MV-4-11 (cell line): ENCODE results near the gene NOXO1.

Source experiments
- DNase-seq: peaks from one replicate; lab custom pipeline; 2025; lab: John Stamatoyannopoulos, UW

NOXO1 gene

DNA sequence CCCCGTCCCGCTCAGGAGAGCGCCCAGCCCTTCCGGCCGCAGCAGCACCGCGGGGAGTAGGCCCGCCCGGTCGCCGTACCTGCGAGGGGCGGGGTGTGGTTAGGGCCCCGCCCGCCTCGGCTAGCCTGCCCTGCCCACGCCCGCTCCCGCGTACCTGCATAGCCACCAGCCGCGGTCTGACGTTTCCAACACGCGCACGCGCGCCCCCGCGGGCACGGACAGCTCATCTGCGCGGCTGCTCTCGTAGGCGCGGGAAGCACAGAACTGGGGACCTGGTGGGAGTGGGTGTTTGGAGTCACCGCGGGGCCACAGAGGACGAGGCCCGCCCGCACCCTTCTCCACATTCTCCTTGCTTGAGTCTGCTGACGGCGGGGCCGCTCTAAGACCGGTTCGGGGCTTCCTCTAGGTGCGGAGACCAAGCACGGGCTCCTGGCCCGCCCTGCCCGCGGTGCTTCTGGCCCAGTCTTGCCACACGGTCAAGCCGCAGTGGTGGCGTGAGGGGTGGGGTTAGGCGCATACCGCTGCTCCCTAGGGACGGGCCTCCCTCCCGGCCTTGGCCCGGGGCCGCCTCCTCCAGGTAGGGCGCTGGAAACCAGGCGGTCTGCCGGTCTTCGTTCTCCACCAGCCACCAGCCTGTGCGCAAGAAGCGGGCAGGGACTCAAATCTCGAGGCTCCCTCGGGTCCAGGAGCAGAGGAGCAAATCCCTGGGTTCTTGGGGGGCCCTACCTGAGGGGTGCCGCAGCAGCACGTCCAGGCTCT is 1.8 kb downstream of the NOXO1 start:
- DNase-seq = no peak

GRCh38 chr16:1978476-1979120 is 2.7 kb downstream of the NOXO1 start:
- no peak for DNase-seq

DNA sequence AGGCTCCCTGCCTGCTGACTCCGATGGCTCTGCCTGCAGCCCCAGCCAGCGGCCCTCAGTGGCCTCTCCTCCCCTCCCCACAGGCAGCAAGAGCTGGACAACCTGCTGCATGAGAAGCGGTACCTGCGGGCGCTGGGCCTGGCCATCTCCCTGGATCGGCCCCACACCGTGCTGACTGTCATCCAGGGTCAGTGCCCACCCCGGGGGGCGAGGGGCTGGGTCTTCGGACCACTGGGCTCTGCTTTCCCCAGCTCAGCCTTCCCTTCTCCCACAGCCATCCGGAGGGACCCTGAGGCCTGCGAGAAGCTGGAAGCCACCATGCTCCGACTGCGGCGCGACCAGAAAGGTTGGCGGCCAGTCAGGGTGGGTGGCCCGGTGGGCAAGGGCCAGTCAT is 3.4 kb downstream of the NOXO1 start:
- DNase-seq = no peak

DNA sequence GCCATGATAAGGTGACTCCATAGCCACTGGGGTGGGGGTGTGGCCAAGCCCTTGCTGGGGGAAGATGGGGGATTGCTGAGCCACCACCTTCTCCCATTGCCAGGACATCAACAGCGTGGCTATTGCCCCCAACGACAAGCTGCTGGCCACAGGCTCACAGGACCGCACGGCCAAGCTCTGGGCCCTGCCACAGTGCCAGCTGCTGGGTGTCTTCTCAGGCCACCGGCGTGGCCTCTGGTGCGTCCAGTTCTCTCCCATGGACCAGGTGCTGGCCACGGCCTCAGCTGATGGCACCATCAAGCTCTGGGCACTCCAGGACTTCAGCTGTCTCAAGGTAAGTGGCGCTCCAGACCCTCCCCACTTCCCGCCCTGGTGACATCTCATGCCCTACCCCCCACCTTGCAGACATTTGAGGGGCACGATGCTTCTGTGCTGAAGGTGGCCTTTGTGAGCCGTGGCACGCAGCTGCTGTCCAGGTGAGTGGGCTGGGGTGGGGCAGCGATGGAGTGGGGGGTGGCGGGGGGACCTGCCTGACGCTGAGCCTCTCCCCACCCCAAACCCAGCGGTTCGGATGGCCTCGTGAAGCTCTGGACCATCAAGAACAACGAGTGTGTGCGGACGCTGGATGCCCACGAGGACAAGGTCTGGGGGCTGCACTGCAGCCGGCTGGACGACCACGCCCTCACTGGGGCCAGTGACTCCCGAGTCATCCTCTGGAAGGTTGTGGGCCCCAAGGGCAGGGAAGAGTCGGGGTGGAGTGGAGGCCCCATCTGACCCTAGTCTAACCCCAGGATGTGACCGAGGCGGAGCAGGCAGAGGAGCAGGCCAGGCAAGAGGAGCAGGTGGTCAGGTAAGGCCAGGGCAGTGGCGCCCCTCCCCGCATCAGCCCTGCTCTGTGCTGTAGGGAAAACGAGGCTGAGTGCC is 4.1 kb downstream of the NOXO1 start:
- DNase-seq = no peak

DNA sequence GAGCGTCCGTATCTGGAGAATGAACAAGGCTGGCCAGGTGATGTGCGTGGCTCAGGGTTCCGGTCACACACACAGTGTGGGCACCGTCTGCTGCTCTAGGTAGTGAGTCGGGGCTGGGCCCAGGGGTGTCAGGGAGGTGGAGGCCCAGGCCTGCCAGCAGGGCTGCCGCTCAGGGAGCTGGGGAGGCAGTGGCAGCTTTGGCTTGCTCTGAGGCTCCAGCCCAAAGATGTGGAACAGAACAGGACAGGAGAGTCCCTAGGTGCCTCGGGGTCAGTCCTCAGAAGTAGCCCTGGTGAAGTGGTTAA is 5.1 kb downstream of the NOXO1 start:
- no peak for DNase-seq

DNA sequence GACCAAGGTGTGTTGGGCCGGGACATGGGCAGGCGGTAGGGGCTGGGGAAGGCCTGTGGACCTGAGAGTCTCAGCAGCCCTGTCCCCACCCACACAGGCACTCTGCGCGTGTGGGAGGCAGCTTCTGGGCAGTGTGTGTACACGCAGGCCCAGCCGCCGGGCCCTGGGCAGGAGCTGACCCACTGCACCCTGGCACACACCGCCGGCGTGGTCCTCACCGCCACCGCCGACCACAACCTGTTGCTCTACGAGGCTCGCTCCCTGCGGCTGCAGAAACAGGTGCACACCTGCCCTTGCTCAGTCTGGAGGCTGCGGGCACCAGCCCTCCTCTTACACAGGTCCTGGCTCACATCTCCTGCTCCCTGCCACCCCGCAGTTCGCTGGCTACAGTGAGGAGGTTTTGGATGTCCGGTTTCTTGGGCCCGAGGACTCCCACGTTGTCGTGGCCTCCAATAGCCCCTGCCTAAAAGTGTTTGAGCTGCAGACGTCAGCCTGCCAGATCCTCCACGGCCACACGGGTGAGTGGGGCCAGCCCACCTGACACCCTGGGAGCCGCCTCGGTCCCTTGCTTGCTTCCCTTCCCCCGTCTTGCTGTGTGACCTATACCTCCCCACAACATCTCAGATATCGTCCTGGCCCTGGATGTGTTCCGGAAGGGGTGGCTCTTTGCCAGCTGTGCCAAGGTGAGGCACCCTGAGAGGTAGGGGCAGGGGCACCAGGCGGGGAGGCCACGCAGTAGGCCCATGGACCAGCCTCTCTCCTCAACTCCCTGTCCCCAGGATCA is 5.6 kb downstream of the NOXO1 start:
- no peak for DNase-seq

DNA sequence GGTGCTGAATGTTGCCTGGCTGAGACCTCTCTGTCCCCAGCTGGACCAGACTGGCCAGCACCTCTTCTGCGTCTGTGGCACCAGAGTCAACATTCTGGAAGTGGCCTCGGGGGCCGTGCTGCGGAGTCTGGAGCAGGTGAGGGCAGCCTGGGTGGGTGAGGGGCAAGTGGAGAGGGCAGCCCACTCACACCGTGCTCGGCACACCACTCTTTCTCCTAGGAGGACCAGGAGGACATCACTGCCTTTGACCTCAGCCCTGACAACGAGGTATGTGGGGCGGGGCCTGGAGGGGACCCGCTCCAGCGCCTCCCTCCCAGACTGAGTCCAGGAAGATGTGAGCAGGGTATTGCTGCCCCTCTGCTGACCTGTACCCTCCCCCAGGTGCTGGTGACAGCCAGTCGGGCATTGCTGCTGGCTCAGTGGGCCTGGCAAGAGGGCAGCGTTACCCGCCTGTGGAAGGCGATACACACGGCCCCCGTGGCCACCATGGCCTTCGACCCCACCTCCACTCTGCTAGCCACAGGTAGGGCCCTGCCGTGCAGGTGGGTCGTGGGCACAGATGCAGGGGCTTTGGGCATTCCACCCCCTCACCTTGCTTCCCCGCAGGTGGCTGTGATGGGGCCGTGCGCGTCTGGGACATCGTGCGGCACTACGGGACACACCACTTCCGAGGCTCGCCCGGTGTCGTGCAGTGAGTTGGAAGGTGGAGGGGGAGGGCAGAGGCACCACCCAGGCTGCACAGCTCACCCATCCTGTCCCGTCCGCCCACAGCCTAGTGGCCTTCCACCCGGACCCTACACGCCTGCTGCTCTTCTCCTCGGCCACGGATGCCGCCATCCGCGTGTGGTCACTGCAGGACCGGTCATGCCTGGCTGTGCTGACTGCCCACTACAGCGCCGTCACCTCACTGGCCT is 6.9 kb downstream of the NOXO1 start:
- no peak for DNase-seq

GRCh38 chr16:1973461-1974156 is 7.7 kb downstream of the NOXO1 start:
- DNase-seq = no peak

DNA sequence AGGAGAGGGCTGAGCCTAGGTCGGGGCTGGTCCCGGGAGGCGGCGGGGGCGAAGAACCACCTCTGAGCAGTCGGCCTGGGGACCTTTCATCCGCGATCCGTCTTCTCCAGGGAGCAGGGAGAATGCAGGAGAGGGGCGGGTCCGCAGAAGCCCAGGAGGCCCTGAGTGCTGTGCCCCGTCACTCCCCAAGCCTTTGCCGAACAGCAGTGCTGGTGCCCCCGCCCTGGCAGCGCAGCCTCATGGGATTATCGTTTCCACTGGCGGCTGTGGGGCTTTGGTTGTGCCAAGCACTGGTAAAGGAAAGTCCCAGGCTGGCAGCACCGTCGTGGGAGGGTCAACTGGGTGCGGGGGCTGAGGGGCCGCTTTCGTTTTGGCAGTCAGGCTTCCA is 8.8 kb downstream of the NOXO1 start:
- no peak for DNase-seq

DNA sequence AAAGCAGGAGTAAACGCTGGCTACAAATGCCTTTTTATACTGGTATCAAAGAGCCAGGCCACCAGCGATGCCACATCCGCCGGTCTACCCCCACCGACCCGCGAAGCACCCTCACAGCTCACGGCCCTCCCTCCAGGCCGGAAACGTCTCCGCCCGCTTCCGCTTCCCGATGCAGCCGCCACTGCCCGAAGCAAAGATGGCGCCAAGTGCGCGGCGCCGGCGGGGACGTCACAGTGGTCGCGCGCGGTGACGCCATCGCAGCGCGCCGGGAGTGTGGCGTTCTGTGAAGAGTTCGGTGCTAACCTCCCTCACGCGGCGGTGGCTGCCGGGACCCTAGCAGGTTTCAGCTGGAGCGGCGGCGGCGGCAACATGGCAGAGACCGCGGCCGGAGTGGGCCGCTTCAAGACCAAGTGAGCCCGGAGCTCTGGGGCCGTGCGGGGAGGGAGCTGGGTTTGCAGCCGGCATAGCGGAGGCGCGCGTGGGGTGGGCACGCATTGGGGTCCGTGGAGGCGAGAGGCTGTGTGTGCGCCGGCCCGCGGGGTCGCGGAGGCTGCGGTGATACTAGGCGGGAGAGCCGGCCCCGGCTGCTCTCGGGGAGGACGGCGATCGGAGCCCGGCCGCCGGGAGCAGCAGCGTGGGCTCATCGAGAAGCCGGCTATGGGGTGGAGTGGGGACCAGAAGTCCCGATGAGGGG is 9.3 kb downstream of the NOXO1 start, which contains the start of gene TBL3:
Gene TBL3 (plus strand): TSS at position 258 of the 694 bp plus-strand sequence. CDS start 112 bp downstream, at position 370.
- DNase-seq = peak; percentile 89

DNA sequence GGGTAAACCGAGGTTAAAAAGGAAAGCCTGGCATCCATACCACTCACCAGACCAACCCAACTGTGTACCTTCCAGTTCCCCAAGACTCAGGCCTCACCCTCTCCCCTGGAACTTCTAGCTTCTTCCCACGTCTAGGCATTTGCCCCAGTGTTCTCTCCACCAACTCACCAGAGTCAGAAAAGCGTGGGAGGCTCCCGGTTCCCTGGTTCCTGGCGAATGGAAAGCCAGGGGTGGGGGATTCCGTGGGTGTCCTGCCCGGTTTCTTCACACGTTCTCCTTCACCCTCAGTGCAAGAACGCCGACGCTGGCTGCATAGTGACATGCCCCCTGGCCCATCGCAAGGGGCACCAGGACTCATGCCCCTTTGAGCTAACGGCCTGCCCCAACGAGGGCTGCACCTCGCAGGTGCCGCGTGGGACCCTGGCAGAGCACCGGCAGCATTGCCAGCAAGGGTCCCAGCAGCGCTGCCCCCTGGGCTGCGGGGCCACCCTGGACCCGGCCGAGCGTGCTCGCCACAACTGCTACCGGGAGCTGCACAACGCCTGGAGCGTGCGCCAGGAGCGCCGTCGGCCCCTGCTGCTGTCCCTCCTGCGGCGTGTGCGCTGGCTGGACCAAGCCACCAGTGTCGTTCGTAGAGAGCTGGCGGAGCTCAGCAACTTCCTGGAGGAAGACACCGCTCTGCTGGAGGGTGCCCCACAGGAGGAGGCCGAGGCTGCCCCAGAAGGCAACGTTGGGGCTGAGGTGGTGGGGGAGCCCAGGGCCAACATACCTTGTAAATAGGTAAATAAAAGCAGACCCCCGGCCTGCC is 12.9 kb downstream of the NOXO1 start:
- DNase-seq = no peak

DNA sequence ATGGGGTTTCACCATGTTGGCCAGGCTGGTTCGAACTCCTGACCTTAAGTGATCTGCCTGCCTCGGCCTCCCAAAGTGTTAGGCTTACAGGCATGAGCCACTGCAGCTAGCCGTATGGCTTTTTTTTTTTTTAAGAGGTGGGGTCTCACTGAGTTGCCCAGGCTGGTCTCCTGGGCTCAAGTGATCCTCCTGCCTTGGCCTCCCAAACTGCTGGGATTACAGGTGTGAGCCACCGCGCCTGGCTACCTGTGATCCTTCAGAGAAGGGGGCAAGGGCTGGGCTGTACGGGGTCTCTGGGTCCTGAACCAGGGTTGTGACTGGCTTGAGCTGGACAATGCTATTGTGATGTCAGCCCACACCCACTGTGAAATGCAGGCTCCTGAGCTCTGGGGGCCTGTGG is 14.8 kb downstream of the NOXO1 start, which contains the start of gene RNF151:
Gene RNF151 (plus strand): TSS at position 397 of the 400 bp plus-strand sequence. CDS start 26 bp downstream, outside the sequence.
- DNase-seq = no peak

GRCh38 chr16:1965396-1966001 is 15.8 kb downstream of the NOXO1 start:
- DNase-seq = no peak

- DNase-seq = peak; percentile 96
These were observed 16.5 kb downstream of the NOXO1 start, which contains the start of gene RPS2 for GRCh38 chr16:1964506-1965395. Gene RPS2, minus strand, starts transcription at chr16:1964826. Its CDS starts 201 bp downstream, at chr16:1964625.

- no peak for DNase-seq
These were observed 17.3 kb downstream of the NOXO1 start for GRCh38 chr16:1963806-1964505.
